SK-N-SH (cell line): Measurements from ENCODE around the gene FKBP6.
"Not testable (repeated sequence)": the region's sequence is repeated elsewhere in the genome, so short reads cannot be mapped to it uniquely, and the experiment has no call there.

Source experiments
- CHD2 ChIP-seq: fragments of 150-350 bp; IDR thresholded peaks from 2 replicates; pipeline ENCODE4 v1.6.1; 2018; ENCODE audit warnings: low read length; ENCODE audit not compliant: partially characterized antibody
- EP300 ChIP-seq, 2 experiments: IDR thresholded peaks; 2 replicates each; pipeline versions ENCODE4 v1.4.0 to v1.6.1; 2012; ENCODE audit warnings: borderline replicate concordance in 1 of 2, low read depth in 1 of 2, low read length in 1 of 2
- GABPA ChIP-seq: IDR thresholded peaks from 2 replicates; pipeline ENCODE4 v1.4.0; 2012; ENCODE audit warnings: low read depth, mild to moderate bottlenecking
- GATA2 ChIP-seq: sonication (generic); formaldehyde crosslinking; IDR thresholded peaks from 2 replicates; pipeline ENCODE4 v1.5.0; 2020; ENCODE audit warnings: mild to moderate bottlenecking, missing genetic modification reagents
- JUND ChIP-seq: IDR thresholded peaks from 2 replicates; pipeline ENCODE4 v1.4.0; 2012
- MXI1 ChIP-seq: IDR thresholded peaks from 2 replicates; pipeline ENCODE4 v1.6.1; 2012; ENCODE audit warnings: mild to moderate bottlenecking, low read depth, low read length, improper control_type of control experiment
- RCOR1 ChIP-seq: fragments of 150-350 bp; IDR thresholded peaks from 2 replicates; pipeline ENCODE4 v1.6.1; 2017; ENCODE audit warnings: antibody characterized with exemption, low read length
- RXRA ChIP-seq: IDR thresholded peaks from 2 replicates; pipeline ENCODE4 v1.4.0; 2012; ENCODE audit warnings: low read depth, mild to moderate bottlenecking, borderline replicate concordance
- SIN3A ChIP-seq: IDR thresholded peaks from 2 replicates; pipeline ENCODE4 v1.6.1; 2012; ENCODE audit warnings: low read depth, mild to moderate bottlenecking, low read length, moderate library complexity, borderline replicate concordance
- YY1 ChIP-seq: IDR thresholded peaks from 2 replicates; pipeline ENCODE4 v1.4.0; 2012; ENCODE audit warnings: low read depth, mild to moderate bottlenecking
- TF ChIP-seq, protein P1 (sequence below): IDR thresholded peaks from 2 replicates; pipeline ENCODE4; 2012
- TF ChIP-seq, protein P2 (sequence below): fragments of 200-600 bp; sonication (generic); IDR thresholded peaks from 2 replicates; pipeline ENCODE4 v1.6.1; 2017; ENCODE audit warnings: antibody characterized with exemption, mild to moderate bottlenecking, moderate library complexity
- TF ChIP-seq, protein P3 (sequence below): IDR thresholded peaks from 2 replicates; pipeline ENCODE4 v1.6.1; 2012; ENCODE audit warnings: mild to moderate bottlenecking, low read depth, low read length, moderate library complexity
- TF ChIP-seq, protein P4 (sequence below): fragments of 150-350 bp; IDR thresholded peaks from 2 replicates; pipeline ENCODE4 v1.6.1; 2017; ENCODE audit warnings: antibody characterized with exemption, low read length, low read depth, borderline replicate concordance

DNA sequence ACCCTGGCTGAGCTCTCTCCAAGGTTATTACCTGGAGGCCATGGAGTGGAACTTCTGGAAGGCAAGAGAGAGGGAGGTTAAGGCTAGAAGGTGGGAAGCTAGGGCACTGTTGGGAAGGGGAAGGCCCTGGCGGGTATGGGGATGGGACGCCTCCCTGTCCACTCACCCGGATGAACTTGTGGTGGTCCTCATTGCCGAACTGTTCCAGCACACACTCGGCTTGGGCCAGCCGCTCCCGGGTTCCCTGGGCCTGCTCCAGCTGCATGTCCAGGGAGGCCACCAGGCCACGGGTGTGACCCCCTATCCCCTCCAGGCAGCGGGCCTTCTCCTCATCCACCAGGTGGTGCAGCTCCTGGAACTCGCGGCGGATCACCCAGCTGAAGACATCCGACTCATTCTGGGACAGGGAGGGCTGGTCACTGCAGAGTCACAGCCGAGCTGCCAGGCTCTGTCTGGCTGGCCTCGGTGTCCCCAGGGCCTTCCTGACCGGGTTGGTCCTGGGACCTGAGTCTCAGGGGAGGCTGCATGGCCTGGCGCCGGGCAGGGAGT, 9.2 kb upstream of the FKBP6 start:
- not testable (repeated sequence) for TF ChIP-seq RCOR1; EP300 (IDR thresholded peaks at IDR 0.05; ENCODE audit: borderline replicate concordance in 1 of 2, low read depth in 1 of 2, low read length in 1 of 2); MXI1; RXRA; GATA2 (CRISPR knock-in tag); JUND; CHD2; SIN3A; GABPA; YY1
- TF ChIP-seq, protein P1, sequence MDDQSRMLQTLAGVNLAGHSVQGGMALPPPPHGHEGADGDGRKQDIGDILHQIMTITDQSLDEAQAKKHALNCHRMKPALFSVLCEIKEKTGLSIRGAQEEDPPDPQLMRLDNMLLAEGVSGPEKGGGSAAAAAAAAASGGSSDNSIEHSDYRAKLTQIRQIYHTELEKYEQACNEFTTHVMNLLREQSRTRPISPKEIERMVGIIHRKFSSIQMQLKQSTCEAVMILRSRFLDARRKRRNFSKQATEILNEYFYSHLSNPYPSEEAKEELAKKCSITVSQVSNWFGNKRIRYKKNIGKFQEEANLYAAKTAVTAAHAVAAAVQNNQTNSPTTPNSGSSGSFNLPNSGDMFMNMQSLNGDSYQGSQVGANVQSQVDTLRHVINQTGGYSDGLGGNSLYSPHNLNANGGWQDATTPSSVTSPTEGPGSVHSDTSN = not testable (repeated sequence)
- TF ChIP-seq, protein P2, sequence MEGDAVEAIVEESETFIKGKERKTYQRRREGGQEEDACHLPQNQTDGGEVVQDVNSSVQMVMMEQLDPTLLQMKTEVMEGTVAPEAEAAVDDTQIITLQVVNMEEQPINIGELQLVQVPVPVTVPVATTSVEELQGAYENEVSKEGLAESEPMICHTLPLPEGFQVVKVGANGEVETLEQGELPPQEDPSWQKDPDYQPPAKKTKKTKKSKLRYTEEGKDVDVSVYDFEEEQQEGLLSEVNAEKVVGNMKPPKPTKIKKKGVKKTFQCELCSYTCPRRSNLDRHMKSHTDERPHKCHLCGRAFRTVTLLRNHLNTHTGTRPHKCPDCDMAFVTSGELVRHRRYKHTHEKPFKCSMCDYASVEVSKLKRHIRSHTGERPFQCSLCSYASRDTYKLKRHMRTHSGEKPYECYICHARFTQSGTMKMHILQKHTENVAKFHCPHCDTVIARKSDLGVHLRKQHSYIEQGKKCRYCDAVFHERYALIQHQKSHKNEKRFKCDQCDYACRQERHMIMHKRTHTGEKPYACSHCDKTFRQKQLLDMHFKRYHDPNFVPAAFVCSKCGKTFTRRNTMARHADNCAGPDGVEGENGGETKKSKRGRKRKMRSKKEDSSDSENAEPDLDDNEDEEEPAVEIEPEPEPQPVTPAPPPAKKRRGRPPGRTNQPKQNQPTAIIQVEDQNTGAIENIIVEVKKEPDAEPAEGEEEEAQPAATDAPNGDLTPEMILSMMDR = not testable (repeated sequence)
- TF ChIP-seq, protein P3, sequence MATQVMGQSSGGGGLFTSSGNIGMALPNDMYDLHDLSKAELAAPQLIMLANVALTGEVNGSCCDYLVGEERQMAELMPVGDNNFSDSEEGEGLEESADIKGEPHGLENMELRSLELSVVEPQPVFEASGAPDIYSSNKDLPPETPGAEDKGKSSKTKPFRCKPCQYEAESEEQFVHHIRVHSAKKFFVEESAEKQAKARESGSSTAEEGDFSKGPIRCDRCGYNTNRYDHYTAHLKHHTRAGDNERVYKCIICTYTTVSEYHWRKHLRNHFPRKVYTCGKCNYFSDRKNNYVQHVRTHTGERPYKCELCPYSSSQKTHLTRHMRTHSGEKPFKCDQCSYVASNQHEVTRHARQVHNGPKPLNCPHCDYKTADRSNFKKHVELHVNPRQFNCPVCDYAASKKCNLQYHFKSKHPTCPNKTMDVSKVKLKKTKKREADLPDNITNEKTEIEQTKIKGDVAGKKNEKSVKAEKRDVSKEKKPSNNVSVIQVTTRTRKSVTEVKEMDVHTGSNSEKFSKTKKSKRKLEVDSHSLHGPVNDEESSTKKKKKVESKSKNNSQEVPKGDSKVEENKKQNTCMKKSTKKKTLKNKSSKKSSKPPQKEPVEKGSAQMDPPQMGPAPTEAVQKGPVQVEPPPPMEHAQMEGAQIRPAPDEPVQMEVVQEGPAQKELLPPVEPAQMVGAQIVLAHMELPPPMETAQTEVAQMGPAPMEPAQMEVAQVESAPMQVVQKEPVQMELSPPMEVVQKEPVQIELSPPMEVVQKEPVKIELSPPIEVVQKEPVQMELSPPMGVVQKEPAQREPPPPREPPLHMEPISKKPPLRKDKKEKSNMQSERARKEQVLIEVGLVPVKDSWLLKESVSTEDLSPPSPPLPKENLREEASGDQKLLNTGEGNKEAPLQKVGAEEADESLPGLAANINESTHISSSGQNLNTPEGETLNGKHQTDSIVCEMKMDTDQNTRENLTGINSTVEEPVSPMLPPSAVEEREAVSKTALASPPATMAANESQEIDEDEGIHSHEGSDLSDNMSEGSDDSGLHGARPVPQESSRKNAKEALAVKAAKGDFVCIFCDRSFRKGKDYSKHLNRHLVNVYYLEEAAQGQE = not testable (repeated sequence)
- TF ChIP-seq, protein P4, sequence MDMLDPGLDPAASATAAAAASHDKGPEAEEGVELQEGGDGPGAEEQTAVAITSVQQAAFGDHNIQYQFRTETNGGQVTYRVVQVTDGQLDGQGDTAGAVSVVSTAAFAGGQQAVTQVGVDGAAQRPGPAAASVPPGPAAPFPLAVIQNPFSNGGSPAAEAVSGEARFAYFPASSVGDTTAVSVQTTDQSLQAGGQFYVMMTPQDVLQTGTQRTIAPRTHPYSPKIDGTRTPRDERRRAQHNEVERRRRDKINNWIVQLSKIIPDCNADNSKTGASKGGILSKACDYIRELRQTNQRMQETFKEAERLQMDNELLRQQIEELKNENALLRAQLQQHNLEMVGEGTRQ = not testable (repeated sequence)
